Measurements from ENCODE around the gene DNPEP.

Gene DNPEP

DNA sequence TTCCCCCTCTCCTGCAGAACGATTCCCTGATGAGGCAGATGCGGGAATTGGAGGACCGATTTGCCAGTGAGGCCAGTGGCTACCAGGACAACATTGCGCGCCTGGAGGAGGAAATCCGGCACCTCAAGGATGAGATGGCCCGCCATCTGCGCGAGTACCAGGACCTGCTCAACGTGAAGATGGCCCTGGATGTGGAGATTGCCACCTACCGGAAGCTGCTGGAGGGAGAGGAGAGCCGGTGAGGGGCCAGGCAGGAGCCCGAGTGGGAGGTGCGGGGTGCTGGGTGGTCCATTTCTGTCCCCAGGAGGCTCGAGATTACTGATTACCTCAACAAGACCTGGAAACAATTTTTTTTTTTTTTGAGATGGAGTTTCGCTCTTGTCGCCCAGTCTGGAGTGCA, 33.6 kb upstream of the DNPEP start:
- DNase-seq (ENCODE audit: low read depth), result no peak
- no peak overlapping the region for H3K4me3 ChIP-seq (ENCODE audit: low read depth, low read length)
- TF ChIP-seq, protein P1, sequence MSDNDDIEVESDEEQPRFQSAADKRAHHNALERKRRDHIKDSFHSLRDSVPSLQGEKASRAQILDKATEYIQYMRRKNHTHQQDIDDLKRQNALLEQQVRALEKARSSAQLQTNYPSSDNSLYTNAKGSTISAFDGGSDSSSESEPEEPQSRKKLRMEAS (IDR thresholded peaks at IDR 0.05; ENCODE audit: low read depth, low read length), result no peak

DNA sequence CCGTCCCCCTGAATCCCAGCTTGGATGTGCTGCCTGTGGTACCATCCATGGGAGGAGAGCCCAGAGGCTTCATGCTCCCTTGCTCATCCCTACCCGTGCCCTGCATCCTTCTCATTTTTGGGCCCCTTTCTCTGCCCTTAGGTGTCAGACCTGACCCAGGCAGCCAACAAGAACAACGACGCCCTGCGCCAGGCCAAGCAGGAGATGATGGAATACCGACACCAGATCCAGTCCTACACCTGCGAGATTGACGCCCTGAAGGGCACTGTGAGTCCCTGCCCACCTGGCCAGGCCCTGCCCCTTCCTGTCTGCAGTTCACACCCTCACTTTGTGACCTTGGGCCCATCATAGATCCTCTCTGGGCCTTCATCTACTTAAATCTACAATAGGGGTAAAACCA, 33.0 kb upstream of the DNPEP start:
- no peak overlapping the region for H3K4me3 ChIP-seq (ENCODE audit: low read depth, low read length)
- TF ChIP-seq, protein P2, sequence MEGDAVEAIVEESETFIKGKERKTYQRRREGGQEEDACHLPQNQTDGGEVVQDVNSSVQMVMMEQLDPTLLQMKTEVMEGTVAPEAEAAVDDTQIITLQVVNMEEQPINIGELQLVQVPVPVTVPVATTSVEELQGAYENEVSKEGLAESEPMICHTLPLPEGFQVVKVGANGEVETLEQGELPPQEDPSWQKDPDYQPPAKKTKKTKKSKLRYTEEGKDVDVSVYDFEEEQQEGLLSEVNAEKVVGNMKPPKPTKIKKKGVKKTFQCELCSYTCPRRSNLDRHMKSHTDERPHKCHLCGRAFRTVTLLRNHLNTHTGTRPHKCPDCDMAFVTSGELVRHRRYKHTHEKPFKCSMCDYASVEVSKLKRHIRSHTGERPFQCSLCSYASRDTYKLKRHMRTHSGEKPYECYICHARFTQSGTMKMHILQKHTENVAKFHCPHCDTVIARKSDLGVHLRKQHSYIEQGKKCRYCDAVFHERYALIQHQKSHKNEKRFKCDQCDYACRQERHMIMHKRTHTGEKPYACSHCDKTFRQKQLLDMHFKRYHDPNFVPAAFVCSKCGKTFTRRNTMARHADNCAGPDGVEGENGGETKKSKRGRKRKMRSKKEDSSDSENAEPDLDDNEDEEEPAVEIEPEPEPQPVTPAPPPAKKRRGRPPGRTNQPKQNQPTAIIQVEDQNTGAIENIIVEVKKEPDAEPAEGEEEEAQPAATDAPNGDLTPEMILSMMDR (IDR thresholded peaks at IDR 0.05; ENCODE audit: low read depth, low read length), result no peak
- TF ChIP-seq MYC (IDR thresholded peaks at IDR 0.05; ENCODE audit: low read depth, low read length) (no peak), POLR2A (IDR thresholded peaks at IDR 0.05; ENCODE audit: extremely low read depth, insufficient read length) (no peak)
- TF ChIP-seq, protein P1 (IDR thresholded peaks at IDR 0.05; ENCODE audit: low read depth, low read length), result no peak
- DNase-seq (ENCODE audit: low read depth), result no peak

DNA sequence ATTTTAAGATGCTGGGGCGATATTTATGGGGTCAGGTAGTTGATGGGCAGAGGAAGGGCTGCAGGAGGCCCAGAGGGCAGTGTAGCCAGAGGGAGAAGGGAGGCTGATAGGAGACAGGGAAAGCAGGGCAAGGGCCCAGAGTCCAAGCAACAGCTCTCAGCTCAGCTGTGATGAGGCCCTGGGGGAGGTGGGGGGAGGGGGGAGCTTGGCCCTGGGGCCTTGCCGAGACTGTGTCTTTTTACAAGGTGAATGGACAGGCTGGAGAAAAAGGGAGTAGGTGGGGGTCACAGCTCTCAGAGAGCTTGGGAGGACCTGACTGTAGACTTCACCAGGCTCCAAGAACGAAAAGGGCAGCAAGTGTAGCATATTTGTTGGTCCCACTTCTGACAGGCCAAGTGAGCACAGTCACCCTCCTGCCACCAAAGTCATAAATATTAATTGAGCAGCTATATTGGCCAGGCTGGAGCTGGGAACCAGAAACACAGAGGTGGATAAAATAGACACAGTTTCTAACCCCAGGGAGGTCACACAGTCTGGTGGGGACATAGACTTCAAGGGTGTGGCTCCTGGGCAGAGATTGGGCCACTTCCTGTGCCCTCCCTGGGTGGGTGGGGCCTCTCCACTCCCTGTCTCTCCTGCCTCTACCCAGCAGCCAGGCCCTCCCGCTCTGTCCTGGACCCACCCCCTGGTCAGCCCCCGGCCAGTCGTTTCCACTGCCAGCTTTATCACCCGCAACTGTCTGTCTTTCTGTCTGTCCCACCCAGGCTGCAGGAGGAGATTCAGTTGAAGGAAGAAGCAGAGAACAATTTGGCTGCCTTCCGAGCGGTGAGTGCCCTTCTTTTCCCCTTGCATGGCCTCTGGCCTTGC, 31.9 kb upstream of the DNPEP start:
- DNase-seq (ENCODE audit: low read depth), result peak; percentile 90
- TF ChIP-seq POLR2A (IDR thresholded peaks at IDR 0.05; ENCODE audit: extremely low read depth, insufficient read length), result peak; percentile 63
- TF ChIP-seq, protein P1 (IDR thresholded peaks at IDR 0.05; ENCODE audit: low read depth, low read length), result no peak
- TF ChIP-seq MYC (IDR thresholded peaks at IDR 0.05; ENCODE audit: low read depth, low read length), result peak; percentile 35; the same call in 1 of the 2 replicates
- peak overlapping the region; percentile 46 for H3K4me3 ChIP-seq (ENCODE audit: low read depth, low read length)

DNA sequence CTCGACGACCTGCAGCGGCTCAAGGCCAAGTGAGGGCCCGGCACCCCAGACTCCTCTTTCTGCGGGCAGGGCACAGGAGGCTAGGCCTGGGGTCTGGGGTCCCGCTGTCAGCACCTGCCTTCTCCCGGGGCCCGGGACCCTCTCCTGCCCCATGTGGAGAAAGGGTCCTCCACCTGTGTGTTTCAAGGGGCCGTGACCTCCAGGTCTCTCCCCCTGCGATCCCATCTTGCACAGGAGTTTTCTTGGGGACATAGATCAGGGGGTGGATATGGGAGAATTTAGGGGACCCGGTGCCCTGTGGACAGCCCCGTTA, 31.3 kb upstream of the DNPEP start:
- TF ChIP-seq POLR2A (IDR thresholded peaks at IDR 0.05; ENCODE audit: extremely low read depth, insufficient read length) (no peak), MYC (IDR thresholded peaks at IDR 0.05; ENCODE audit: low read depth, low read length) (no peak)
- TF ChIP-seq, protein P2 (IDR thresholded peaks at IDR 0.05; ENCODE audit: low read depth, low read length), result no peak
- TF ChIP-seq, protein P1 (IDR thresholded peaks at IDR 0.05; ENCODE audit: low read depth, low read length), result no peak
- DNase-seq (ENCODE audit: low read depth), result no peak
- no peak overlapping the region for H3K4me3 ChIP-seq (ENCODE audit: low read depth, low read length)

DNA sequence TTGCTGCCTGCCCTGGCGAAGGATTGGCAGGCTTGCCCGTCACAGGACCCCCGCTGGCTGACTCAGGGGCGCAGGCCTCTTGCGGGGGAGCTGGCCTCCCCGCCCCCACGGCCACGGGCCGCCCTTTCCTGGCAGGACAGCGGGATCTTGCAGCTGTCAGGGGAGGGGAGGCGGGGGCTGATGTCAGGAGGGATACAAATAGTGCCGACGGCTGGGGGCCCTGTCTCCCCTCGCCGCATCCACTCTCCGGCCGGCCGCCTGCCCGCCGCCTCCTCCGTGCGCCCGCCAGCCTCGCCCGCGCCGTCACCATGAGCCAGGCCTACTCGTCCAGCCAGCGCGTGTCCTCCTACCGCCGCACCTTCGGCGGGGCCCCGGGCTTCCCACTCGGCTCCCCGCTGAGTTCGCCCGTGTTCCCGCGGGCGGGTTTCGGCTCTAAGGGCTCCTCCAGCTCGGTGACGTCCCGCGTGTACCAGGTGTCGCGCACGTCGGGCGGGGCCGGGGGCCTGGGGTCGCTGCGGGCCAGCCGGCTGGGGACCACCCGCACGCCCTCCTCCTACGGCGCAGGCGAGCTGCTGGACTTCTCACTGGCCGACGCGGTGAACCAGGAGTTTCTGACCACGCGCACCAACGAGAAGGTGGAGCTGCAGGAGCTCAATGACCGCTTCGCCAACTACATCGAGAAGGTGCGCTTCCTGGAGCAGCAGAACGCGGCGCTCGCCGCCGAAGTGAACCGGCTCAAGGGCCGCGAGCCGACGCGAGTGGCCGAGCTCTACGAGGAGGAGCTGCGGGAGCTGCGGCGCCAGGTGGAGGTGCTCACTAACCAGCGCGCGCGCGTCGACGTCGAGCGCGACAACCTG, 30.7 kb upstream of the DNPEP start, which contains the start of gene DES:
TSS of gene DES (plus strand) at position 223 of the 857 bp plus-strand sequence. CDS start at position 309, 86 bp downstream.
- DNase-seq (ENCODE audit: low read depth), result no peak
- H3K4me3 ChIP-seq (ENCODE audit: low read depth, low read length), result no peak within 1 kb of the TSS
- TF ChIP-seq, protein P2 (IDR thresholded peaks at IDR 0.05; ENCODE audit: low read depth, low read length), result no peak
- TF ChIP-seq, protein P1 (IDR thresholded peaks at IDR 0.05; ENCODE audit: low read depth, low read length), result no peak
- no peak for TF ChIP-seq POLR2A (IDR thresholded peaks at IDR 0.05; ENCODE audit: extremely low read depth, insufficient read length)
- no peak for TF ChIP-seq MYC (IDR thresholded peaks at IDR 0.05; ENCODE audit: low read depth, low read length)

DNA sequence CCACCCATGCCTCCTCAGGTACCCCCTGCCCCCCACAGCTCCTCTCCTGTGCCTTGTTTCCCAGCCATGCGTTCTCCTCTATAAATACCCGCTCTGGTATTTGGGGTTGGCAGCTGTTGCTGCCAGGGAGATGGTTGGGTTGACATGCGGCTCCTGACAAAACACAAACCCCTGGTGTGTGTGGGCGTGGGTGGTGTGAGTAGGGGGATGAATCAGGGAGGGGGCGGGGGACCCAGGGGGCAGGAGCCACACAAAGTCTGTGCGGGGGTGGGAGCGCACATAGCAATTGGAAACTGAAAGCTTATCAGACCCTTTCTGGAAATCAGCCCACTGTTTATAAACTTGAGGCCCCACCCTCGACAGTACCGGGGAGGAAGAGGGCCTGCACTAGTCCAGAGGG, 29.7 kb upstream of the DNPEP start:
- TF ChIP-seq MYC (IDR thresholded peaks at IDR 0.05; ENCODE audit: low read depth, low read length), result no peak
- TF ChIP-seq POLR2A (IDR thresholded peaks at IDR 0.05; ENCODE audit: extremely low read depth, insufficient read length), result no peak
- no peak overlapping the region for H3K4me3 ChIP-seq (ENCODE audit: low read depth, low read length)
- peak; percentile 45 for DNase-seq (ENCODE audit: low read depth)

DNA sequence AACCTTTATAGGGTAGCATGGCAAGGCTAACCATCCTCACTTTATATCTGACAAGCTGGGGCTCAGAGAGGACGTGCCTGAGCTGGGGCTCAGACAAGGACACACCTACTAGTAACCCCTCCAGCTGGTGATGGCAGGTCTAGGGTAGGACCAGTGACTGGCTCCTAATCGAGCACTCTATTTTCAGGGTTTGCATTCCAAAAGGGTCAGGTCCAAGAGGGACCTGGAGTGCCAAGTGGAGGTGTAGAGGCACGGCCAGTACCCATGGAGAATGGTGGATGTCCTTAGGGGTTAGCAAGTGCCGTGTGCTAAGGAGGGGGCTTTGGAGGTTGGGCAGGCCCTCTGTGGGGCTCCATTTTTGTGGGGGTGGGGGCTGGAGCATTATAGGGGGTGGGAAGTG, 29.2 kb upstream of the DNPEP start:
- DNase-seq (ENCODE audit: low read depth), result no peak
- TF ChIP-seq, protein P1 (IDR thresholded peaks at IDR 0.05; ENCODE audit: low read depth, low read length), result no peak
- TF ChIP-seq, protein P2 (IDR thresholded peaks at IDR 0.05; ENCODE audit: low read depth, low read length), result no peak
- no peak for TF ChIP-seq MYC (IDR thresholded peaks at IDR 0.05; ENCODE audit: low read depth, low read length)
- TF ChIP-seq POLR2A (IDR thresholded peaks at IDR 0.05; ENCODE audit: extremely low read depth, insufficient read length), result no peak
- no peak overlapping the region for H3K4me3 ChIP-seq (ENCODE audit: low read depth, low read length)
